ENCODE results near the gene AP2A2.

DNA sequence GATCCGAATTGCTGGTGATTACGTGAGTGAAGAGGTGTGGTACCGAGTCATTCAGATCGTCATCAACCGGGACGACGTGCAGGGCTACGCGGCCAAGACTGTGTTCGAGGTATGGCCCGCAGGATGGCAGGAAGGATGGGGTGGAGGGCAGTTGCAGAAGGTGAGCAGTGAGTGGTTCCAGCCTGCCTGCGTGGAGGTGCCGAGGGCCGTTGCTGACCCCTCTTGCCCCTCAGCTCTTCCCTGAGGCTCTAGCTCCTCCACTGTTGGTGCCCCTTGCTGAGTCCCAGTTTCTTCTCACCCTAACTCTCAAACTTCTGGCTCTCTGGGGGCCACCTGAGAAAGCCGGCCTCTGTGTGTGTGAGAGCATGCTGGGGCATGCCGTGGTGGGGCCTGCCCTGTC is 66.9 kb downstream of the AP2A2 start:
- TF ChIP-seq CTCF (conservative IDR thresholded peaks at IDR 0.05; ENCODE audit: low read depth, low read length) (no peak), EZH2 (IDR thresholded peaks at IDR 0.05; ENCODE audit: low read length, unreplicated experiment) (no peak), EZH2phosphoT487 (IDR thresholded peaks at IDR 0.05; ENCODE audit: borderline replicate concordance, low read length) (no peak)

Data from PC-3 (cell line).